NB4 (cell line): ENCODE measurements around the gene ANO10.

ENCODE experiments used
- CTCF ChIP-seq: IDR thresholded peaks from one replicate; pipeline ENCODE4 v1.5.1; 2012; ENCODE audit warnings: low read depth, low read length
- MAX ChIP-seq: IDR thresholded peaks from 2 replicates; pipeline ENCODE4 v1.6.1; 2011; ENCODE audit warnings: low read depth, low read length
- MYC ChIP-seq: IDR thresholded peaks from 2 replicates; pipeline ENCODE4 v1.6.1; 2011; ENCODE audit warnings: low read depth, low read length
- POLR2A ChIP-seq: IDR thresholded peaks from 2 replicates; pipeline ENCODE4 v1.6.1; 2011; ENCODE audit warnings: mild to moderate bottlenecking; ENCODE audit not compliant: insufficient read length; ENCODE audit errors: extremely low read depth

- TF ChIP-seq POLR2A (no peak), CTCF (no peak), MAX (no peak), MYC (no peak)
Observed at GRCh38 chr3:43531835-43532234, 90.0 kb downstream of the ANO10 start.
